Measurements from ENCODE around the gene RPS2.

RPS2 gene

GRCh38 chr16:2001035-2001434 lies 36.4 kb upstream of the RPS2 start:
- in situ Hi-C loops (cut with MboI; ENCODE audit: low sequenced_read_pairs) = loop anchor here (25.0 kb wide), 1 partner anchor 486 kb away; the partner anchor contains the start of gene TBC1D24

GRCh38 chr16:1999866-2000514 lies 35.4 kb upstream of the RPS2 start:
- in situ Hi-C loops (cut with MboI; ENCODE audit: low sequenced_read_pairs) = loop anchor here (25.0 kb wide), 1 partner anchor 487 kb away; the partner anchor contains the start of gene TBC1D24

DNA sequence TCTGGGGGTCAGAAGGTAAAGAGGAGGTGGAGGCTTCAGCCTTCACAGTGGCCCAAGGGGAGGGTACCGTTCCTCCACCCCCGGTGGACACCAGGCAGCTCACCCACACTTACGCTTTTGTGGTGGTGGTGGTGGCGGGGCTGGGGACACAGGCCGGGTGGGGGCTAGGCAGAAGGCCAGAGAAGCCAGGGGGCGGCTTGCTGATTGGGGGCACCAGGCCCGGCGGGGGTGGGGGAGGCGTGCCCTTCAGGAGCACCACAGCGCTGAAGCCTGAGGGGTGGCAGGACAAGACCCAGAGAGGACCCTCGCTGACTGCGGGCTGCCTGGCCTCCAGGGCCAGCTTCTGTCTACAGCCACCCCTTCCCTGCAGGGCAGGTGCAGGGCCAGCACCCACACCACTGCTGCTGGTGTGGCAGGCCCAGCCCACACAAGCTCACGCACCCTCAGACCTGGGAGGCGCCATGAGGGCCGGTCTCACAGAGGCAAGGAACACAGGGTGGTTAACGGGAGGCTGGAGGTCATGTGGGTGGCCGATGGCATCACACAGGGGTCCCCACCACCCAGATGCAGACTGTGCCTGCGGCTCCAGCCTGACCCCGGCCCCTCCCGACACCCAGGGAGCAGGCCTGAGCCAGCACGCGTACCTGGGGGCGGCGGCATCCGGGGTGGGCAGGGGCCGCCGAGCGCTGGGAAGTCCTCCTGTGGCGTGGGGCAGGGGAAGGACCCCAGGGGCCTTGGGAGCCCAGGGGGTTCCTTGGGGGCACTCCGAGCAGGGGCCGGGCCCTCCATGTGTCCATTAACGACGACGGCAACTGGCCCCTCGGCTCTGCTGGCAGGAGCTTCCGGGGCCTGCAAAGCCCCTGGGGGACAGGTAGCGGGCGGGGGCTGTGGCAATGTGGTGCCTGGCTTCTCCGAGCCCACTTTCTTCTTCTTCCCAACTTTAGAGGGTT lies 34.5 kb upstream of the RPS2 start:
- in situ Hi-C loops (cut with MboI; ENCODE audit: low sequenced_read_pairs) = no loop called here

GRCh38 chr16:1998360-1998835 lies 33.8 kb upstream of the RPS2 start:
- in situ Hi-C loops (cut with MboI; ENCODE audit: low sequenced_read_pairs) = no loop called here

GRCh38 chr16:1997494-1998359 lies 33.1 kb upstream of the RPS2 start:
- in situ Hi-C loops (cut with MboI; ENCODE audit: low sequenced_read_pairs) = no loop called here

- in situ Hi-C loops (cut with MboI; ENCODE audit: low sequenced_read_pairs) = no loop called here
These were observed 29.1 kb upstream of the RPS2 start for GRCh38 chr16:1993731-1994131.

DNA sequence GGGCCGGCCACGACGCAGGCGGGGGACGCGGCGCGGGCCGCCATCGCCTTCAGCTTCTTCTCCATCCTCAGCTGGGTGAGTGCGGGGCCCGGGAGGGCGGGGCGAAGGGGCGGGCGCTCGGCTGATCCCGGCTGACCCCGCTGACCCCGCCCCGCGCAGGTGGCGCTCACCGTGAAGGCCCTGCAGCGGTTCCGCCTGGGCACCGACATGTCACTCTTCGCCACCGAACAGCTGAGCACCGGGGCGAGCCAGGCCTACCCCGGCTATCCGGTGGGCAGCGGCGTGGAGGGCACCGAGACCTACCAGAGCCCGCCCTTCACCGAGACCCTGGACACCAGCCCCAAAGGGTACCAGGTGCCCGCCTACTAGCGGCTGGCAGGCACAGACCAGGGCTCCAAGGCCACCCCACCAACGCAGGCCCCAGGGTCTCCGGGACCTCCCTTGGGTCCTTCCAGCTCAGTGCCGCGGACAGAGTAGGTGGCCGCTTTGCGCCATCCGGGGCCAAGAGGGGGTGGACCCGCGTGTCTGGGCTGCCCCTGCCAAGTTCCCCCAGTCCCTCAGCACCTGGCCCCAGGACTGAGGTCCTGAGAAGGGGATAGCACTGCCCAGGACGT lies 28.2 kb upstream of the RPS2 start:
- in situ Hi-C loops (cut with MboI; ENCODE audit: low sequenced_read_pairs) = no loop called here

DNA sequence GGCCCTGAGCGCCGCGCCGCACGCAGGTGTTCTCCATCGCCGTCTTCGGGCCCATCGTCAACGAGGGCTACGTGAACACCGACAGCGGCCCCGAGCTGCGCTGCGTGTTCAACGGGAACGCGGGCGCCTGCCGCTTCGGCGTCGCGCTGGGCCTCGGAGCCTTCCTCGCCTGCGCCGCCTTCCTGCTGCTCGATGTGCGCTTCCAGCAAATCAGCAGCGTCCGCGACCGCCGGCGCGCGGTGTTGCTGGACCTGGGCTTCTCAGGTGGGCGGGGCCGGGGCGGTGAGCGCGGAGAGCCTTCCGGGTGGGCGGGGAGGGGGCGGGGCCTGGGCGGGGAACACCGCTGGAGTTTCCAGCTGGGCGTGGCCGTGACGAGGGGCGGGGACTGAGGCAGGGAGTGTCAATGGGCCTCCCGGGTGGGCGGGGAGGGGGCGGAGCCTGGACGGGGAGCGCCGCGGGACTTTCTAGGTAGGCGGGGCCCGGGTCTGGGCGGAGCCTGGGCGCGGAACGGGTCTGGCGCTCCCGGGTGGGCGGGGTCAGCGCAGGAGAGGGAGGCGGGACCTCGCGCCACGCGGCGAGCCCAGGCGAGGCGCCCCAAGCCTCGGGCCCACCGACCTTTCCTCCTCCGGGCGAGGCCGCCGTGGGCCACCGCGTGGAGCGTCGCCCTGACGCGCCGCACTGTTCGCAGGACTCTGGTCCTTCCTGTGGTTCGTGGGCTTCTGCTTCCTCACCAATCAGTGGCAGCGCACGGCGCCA lies 27.5 kb upstream of the RPS2 start:
- in situ Hi-C loops (cut with MboI; ENCODE audit: low sequenced_read_pairs) = no loop called here

DNA sequence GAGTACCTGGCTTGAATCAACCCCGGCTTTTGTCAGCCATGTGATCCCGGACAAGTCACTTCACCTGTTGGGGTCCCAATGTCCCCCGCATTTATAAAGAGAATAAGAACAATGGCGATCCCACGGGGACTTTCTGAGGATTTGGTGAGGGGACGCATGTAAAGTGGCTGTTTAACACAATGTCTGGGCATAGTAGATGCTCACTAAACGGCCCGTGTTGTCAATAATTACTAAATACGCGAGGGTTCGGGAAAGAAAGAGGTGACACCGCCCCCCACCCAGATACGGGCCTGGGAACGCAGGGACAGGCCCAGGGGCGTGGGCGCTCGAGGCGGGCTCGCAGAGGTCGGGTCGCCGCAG lies 26.9 kb upstream of the RPS2 start:
- in situ Hi-C loops (cut with MboI; ENCODE audit: low sequenced_read_pairs) = no loop called here

DNA sequence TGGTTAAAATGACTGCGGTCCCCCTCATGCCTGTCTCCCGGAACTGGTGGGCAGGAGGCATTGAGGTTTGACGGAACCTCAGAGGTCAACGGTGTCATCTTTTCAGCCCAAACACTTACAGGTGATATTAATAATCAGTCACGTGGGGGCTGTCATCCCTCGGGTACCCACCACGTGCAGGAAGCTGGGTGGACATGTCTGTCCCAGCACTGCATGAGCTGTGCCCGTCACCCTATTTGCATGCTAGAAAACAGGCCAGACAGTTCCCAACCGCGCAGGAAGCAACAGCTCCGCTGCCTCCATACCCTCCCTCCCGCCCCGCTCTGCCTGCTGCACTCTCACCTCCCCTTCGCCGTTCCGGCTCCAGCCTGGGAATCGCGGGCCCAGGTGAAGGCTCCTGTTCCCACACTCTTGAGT lies 26.5 kb upstream of the RPS2 start:
- in situ Hi-C loops (cut with MboI; ENCODE audit: low sequenced_read_pairs) = no loop called here

- in situ Hi-C loops (cut with MboI; ENCODE audit: low sequenced_read_pairs) = no loop called here
These were observed 25.9 kb upstream of the RPS2 start for GRCh38 chr16:1990351-1991134.

- in situ Hi-C loops (cut with MboI; ENCODE audit: low sequenced_read_pairs) = no loop called here
These were observed 25.4 kb upstream of the RPS2 start for GRCh38 chr16:1990101-1990350.

GRCh38 chr16:1989209-1990100 lies 24.8 kb upstream of the RPS2 start, which contains the start of gene SYNGR3:
Gene SYNGR3 (plus strand): TSS chr16:1989970. CDS start chr16:1990103, 133 bp downstream.
- in situ Hi-C loops (cut with MboI; ENCODE audit: low sequenced_read_pairs) = no loop called here

GRCh38 chr16:1987198-1987597 lies 22.6 kb upstream of the RPS2 start:
- in situ Hi-C loops (cut with MboI; ENCODE audit: low sequenced_read_pairs) = no loop called here

- in situ Hi-C loops (cut with MboI; ENCODE audit: low sequenced_read_pairs) = no loop called here
These were observed 21.0 kb upstream of the RPS2 start for GRCh38 chr16:1985466-1986150.

DNA sequence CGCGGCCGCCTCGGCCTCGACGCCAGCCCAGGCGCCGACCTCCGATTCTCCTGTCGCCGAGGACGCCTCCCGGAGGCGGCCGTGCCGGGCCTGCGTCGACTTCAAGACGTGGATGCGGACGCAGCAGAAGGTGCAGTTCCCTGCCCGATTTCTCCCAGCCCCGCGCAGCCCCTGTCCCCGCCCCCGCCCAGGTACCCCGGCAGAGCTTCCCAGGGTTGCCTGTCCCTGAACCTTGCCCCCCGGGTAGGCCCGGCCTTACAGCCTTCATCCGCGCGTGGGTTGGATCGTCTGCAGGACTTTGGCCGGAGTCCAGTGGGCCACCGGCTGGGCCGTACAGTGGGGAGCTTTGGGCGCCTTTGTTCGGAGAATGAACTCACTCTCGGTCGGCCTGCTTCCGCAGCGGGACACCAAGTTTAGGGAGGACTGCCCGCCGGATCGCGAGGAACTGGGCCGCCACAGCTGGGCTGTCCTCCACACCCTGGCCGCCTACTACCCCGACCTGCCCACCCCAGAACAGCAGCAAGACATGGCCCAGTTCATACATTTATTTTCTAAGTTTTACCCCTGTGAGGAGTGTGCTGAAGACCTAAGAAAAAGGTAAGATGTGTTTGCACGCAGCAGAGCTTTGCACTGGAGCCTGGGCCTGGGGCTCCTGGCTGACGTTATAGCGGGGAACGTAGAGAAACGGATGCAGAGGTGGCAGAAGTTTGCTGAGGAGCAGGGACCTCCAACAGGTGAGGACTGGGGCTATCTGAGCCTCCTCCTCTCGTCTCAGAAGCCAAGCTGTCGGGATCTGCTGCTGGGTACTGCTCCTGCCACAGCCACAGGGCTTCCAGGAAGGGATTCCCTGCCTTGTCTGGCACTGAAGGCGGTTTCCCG lies 20.0 kb upstream of the RPS2 start:
- in situ Hi-C loops (cut with MboI; ENCODE audit: low sequenced_read_pairs) = no loop called here

Measured in HL-60/S4 (cell line).